ENCODE results near the gene VCL.

Gene VCL

GRCh38 chr10:73997787-73998622 lies at the start of gene VCL:
Gene VCL, plus strand, starts transcription at chr10:73998116. Its CDS starts 92 bp downstream, at chr10:73998208.
- TF ChIP-seq GATA2 (IDR thresholded peaks at IDR 0.05; ENCODE audit: low read depth, low read length) = no peak; the same call in 1 of the 2 replicates
- TF ChIP-seq GATA3 (IDR thresholded peaks at IDR 0.05; ENCODE audit: low read depth, low read length) = no peak

- TF ChIP-seq GATA3 (IDR thresholded peaks at IDR 0.05; ENCODE audit: low read depth, low read length) (no peak), GATA2 (IDR thresholded peaks at IDR 0.05; ENCODE audit: low read depth, low read length) (no peak)
These were observed 48.8 kb upstream of the VCL start for GRCh38 chr10:73948947-73949633.

- TF ChIP-seq GATA3 (IDR thresholded peaks at IDR 0.05; ENCODE audit: low read depth, low read length) (no peak), GATA2 (IDR thresholded peaks at IDR 0.05; ENCODE audit: low read depth, low read length) (no peak)
These were observed 47.6 kb upstream of the VCL start for GRCh38 chr10:73950155-73950948.

- TF ChIP-seq GATA3 (IDR thresholded peaks at IDR 0.05; ENCODE audit: low read depth, low read length) = no peak
- TF ChIP-seq GATA2 (IDR thresholded peaks at IDR 0.05; ENCODE audit: low read depth, low read length) = no peak
These were observed 44.3 kb upstream of the VCL start for GRCh38 chr10:73953665-73954064.

GRCh38 chr10:73954737-73955136 lies 43.2 kb upstream of the VCL start:
- no peak for TF ChIP-seq GATA3 (IDR thresholded peaks at IDR 0.05; ENCODE audit: low read depth, low read length)
- no peak for TF ChIP-seq GATA2 (IDR thresholded peaks at IDR 0.05; ENCODE audit: low read depth, low read length)

GRCh38 chr10:73955719-73956118 lies 42.2 kb upstream of the VCL start:
- TF ChIP-seq GATA2 (IDR thresholded peaks at IDR 0.05; ENCODE audit: low read depth, low read length) = no peak
- TF ChIP-seq GATA3 (IDR thresholded peaks at IDR 0.05; ENCODE audit: low read depth, low read length) = no peak

- no peak for TF ChIP-seq GATA2 (IDR thresholded peaks at IDR 0.05; ENCODE audit: low read depth, low read length)
- no peak for TF ChIP-seq GATA3 (IDR thresholded peaks at IDR 0.05; ENCODE audit: low read depth, low read length)
These were observed 41.2 kb upstream of the VCL start for GRCh38 chr10:73956476-73957359.

GRCh38 chr10:73959484-73960243 lies 38.3 kb upstream of the VCL start:
- TF ChIP-seq GATA3 (IDR thresholded peaks at IDR 0.05; ENCODE audit: low read depth, low read length) (no peak), GATA2 (IDR thresholded peaks at IDR 0.05; ENCODE audit: low read depth, low read length) (no peak)

GRCh38 chr10:73962386-73962785 lies 35.5 kb upstream of the VCL start:
- TF ChIP-seq GATA3 (IDR thresholded peaks at IDR 0.05; ENCODE audit: low read depth, low read length) (no peak), GATA2 (IDR thresholded peaks at IDR 0.05; ENCODE audit: low read depth, low read length) (no peak)

- TF ChIP-seq GATA3 (IDR thresholded peaks at IDR 0.05; ENCODE audit: low read depth, low read length) (no peak), GATA2 (IDR thresholded peaks at IDR 0.05; ENCODE audit: low read depth, low read length) (no peak)
These were observed 33.2 kb upstream of the VCL start for GRCh38 chr10:73964743-73965142.

- TF ChIP-seq GATA2 (IDR thresholded peaks at IDR 0.05; ENCODE audit: low read depth, low read length) (no peak), GATA3 (IDR thresholded peaks at IDR 0.05; ENCODE audit: low read depth, low read length) (no peak)
These were observed 31.8 kb upstream of the VCL start for GRCh38 chr10:73965890-73966768.

GRCh38 chr10:73967022-73967429 lies 30.9 kb upstream of the VCL start:
- no peak for TF ChIP-seq GATA3 (IDR thresholded peaks at IDR 0.05; ENCODE audit: low read depth, low read length)
- TF ChIP-seq GATA2 (IDR thresholded peaks at IDR 0.05; ENCODE audit: low read depth, low read length) = no peak

All from SH-SY5Y (cell line).